Hippocampal formation (tissue), 2 donors: ENCODE results near the gene ZNF892.
A peak's percentile ranks its signal among the peaks of the same experiment; 100 is the strongest.
"Not testable (repeated sequence)": the region's sequence is repeated elsewhere in the genome, so short reads cannot be mapped to it uniquely, and the experiment has no call there.

Experiments used
- DNase-seq, 2 donors: peaks; one replicate each; lab custom pipeline; 2025; lab: John Stamatoyannopoulos, UW

Gene ZNF892

DNA sequence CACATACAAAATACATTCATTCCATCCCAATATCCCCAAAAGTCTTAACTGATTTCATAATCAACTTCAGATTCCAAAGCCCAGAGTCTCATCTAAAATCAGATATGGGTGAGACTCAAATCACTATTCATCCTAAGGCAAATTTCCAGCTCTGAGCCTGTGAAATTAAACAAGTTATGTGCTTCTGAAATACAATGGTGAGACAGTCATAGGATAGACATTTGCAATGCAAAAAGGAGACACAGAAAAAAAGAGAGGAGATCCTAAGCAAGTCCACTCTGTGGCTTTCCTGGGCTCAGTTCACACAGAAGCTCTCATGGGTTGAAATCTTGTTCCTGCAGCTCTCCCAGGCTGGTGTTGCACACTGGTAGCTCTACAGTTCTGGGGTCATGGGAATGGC, 18.3 kb downstream of the ZNF892 start:
- DNase-seq = no peak

DNA sequence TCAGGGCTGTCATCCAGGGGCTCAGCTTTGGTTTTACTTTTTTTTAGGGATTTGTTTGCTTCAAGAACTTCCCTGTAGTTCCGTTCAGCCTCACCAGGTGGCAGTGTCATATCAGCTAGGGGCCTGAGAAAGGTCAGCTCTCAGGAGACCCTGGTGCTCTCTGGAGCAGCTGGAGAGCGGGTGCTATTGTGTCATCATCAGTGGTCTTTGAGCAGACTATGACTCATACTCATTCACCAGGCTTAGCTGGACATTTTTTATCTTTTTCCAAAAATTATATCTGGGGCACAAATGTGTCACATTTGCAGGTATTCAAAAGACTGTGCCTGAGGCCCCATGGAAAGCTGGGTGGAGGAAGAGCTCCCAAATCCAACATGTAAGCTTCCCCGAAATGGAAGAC, 24.4 kb downstream of the ZNF892 start:
- peak; percentile 47 to 59 for DNase-seq

DNA sequence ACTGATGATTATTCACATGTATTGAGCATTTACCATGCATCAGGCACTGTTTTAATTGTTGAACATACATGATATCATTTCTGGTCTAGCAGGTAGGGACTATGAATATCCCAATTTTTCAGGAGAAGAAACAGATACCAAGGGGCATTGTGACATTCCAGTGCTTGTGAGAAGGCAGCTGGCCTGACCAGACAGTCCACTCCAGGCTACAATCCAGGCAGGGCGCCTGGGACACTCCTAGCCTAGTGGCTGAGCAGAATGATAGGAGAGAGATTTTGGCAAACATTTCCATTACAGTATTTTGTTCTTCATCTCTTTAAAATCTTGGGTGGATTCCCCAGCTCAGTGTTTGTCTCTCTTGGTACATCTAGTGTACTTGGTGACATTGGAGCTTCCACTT, 24.9 kb downstream of the ZNF892 start:
- no peak for DNase-seq

DNA sequence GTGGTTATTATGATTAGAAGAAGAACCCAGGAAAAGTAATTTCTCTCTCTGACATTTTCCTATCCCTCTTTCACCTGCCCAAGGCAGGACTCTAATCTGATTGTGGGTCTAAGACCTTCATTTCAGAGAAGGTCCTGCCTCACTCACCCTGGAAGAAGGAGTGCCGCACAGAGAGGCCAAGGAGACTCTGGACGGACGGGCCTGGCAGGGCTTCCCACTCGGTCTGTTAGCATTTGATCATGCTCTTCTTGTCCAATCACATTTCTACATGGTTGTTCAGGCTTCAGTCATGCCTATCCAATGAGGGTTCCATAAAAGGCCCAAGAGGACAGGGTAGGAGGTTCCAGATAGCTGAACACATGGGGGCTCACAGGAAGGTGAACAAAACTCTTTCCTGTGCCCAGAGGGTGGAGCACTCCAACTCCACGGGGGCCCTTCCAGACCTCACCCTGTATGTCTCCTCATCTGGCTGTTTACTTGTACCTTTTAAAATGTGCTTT, 27.0 kb downstream of the ZNF892 start:
- DNase-seq = no peak

DNA sequence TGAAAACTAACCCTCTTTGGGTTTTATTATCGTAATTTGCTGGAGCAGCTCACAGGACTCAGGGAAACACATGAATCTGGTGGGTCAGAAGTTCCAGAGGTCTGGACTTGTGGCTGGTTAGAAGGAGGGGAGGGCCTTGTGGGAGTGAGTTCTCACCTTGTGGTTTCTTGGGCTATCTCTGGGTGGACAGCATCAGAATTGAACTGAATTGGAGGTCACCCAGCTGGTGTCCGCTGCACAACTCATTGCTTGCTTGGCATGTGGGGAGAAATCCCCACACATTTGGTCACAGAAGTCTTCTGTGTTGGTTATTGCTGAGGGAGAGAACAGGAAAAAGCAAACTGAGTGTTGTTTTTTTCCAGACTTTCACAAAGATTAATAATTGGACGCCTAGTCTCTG, 27.5 kb downstream of the ZNF892 start:
- no peak for DNase-seq

DNA sequence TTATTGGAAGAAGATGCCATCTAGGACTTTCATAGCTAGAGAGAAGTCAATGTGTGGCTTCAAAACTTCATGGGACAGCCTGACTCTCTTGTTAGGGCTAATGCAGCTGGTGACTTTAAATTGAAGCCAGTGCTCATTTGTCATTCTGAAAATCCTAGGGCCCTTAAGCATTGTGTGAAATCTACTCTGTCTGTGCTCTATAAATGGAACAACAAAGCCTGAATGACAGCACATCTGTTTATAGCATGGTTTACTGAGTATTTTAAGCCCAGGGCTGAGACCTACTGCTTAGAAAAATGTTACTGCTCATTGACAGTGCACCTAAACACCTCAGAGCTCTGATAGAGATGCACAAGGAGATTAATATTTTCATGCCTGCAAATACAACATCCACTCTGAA, 30.8 kb downstream of the ZNF892 start:
- no peak for DNase-seq

DNA sequence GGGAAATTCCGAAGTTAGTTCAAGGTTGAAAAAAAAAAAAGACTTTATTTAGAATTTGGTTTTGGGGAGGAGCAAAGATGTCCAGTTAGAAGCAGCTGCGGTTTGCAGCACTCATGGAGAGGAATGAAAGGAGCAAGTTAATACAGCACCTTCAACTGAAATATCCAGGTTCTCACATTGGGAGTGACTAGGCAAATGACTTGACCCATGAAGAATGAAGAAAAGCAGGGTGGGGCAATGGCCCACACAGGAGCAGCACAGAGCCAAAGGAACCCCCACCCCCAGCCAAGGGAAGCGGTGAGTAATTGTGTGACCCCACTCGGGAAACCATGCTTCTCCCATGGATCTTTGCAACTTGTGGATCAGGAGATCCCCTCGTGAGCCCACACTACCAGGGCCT, 32.8 kb downstream of the ZNF892 start:
- DNase-seq = no peak

DNA sequence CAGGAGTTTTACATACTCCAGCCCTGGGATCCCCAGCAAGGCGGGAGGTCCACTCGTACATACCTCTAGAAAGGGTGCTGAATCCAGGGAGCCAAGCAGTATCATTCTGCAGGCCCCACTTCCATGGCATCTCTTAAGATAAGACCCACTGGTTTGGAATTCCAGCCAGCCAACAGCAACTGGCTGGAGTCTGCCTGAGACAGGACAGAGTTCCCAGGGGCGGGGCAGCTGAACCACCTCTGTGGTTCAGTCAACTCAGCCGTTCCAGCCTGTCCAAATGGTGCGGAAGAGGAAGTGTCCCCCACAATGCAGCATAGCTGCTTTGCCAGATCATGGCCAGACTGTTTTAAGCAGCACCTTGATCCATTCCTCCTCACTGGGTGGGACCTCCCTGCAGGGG, 33.2 kb downstream of the ZNF892 start:
- DNase-seq = no peak

DNA sequence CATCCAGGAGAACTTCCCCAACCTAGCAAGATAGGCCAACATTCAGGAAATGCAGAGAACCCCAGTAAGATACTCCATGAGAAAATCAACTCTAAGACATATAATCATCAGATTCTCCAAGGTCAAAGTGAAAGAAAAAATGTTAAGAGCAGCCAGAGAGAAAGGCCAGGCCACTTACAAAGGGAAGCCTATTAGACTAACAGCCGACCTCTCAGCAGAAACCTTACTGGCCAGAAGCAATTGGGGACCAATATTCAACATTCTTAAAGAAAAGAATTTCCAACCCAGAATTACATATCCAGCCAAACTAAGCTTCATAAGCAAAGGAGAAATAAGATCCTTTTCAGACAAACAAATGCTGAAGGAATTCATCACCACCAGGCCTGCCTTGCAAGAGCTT, 34.8 kb downstream of the ZNF892 start:
- not testable (repeated sequence) for DNase-seq
